LNCAP (cell line): ENCODE data around the gene AKNAD1.

ENCODE experiments used
- TF ChIP-seq, protein P1 (sequence below): fragments of 450-650 bp; IDR thresholded peaks from 2 replicates; pipeline ENCODE4 v1.5.1; 2017; ENCODE audit warnings: mild to moderate bottlenecking

Gene AKNAD1

DNA sequence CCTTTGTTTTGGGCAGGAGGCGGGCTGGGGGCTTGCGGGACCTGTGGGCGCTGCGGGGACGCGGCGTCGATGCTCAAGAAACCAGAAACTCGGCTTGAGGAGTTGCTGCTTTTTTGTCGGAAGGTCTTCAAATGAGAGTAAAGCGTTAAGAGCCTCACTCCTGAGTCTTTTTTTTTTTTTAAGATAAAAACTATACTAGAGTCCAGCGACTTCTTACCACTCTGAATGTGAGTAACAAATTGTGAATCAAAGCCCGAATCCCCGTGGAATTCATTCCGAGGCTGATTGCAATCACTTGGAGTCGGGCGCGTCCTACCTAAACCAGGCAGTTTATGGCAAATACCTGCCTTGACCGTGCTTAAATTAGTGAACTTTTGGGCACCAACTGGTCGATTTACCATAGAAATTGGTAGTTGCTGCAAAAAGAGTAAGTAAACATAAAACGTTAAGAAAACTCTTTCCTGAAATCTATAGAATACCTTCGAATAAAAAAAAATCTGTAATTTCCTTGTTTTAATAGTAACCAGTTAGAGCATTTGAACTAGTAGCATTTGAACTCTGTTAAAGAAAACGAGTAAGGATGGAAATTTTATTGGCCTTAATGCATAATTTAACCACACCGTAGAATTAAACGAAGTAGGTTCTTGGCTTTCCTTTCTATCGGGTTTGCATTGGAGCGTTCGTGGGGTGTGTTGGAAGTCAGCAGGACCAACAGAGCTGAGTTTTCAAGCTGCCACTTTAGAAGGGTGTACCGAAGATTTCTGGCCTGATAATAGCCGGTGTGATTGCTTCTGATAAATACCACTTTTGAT lies 20.7 kb upstream of the AKNAD1 start:
- TF ChIP-seq, protein P1, sequence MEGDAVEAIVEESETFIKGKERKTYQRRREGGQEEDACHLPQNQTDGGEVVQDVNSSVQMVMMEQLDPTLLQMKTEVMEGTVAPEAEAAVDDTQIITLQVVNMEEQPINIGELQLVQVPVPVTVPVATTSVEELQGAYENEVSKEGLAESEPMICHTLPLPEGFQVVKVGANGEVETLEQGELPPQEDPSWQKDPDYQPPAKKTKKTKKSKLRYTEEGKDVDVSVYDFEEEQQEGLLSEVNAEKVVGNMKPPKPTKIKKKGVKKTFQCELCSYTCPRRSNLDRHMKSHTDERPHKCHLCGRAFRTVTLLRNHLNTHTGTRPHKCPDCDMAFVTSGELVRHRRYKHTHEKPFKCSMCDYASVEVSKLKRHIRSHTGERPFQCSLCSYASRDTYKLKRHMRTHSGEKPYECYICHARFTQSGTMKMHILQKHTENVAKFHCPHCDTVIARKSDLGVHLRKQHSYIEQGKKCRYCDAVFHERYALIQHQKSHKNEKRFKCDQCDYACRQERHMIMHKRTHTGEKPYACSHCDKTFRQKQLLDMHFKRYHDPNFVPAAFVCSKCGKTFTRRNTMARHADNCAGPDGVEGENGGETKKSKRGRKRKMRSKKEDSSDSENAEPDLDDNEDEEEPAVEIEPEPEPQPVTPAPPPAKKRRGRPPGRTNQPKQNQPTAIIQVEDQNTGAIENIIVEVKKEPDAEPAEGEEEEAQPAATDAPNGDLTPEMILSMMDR, result no peak

GRCh38 chr1:108871050-108871724 lies 14.3 kb upstream of the AKNAD1 start:
- TF ChIP-seq, protein P1, result no peak

- TF ChIP-seq, protein P1, result no peak
Observed at GRCh38 chr1:108865316-108865910, 8.5 kb upstream of the AKNAD1 start.

DNA sequence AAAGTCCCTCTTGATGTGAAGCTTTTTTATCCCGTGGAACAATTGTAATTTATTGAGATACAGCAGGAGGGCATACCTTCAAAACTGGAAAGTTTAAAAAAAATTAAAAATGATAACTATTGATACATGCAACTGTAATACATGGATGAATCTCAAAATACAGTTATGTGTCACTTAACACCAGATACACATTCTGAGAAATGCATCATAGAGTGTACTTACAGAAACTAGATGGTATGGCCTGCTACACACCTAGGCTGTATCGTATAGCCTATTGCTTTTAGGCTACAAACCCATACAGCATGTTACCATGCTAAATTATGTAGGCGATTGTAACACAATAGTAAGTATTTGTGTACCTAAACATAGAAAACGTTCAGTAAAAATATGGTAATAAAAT lies 7.1 kb upstream of the AKNAD1 start:
- TF ChIP-seq, protein P1, result no peak

DNA sequence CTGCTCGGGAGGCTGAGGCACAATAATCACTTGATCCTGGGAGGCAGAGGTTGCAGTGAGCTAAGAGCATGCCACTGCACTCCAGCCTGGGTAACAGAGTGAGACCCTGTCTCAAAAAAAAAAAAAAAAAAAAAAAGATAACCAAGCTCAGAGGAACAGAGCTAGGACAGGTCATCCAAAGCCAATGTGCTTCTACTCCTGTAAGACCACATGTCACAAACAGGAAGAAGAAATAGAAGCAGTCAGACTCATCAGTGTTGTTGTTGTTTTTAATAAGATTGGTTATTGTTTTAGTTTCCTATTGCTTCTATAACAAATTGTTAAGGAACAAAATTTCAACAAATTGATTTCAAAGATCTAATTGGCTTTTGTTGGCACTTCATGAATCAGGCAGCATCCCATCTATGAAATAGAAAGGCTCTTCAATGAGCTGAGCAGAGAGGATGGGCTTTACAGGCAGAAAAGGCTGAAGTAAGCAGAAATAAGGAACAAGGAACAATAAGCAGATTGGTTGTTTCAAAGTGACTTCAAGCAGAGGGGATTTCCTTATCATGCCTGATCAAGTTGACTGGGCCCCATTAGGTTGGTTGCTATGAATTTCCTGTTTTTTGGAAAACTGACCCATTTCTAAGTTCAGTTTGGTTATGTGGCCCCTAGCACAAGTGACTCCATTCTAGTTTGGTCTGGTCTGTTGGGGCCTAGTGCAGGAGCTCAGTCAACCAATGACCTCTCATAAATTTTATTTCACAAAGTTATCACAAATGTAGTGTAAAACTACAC lies 6.0 kb upstream of the AKNAD1 start:
- TF ChIP-seq, protein P1, result no peak

DNA sequence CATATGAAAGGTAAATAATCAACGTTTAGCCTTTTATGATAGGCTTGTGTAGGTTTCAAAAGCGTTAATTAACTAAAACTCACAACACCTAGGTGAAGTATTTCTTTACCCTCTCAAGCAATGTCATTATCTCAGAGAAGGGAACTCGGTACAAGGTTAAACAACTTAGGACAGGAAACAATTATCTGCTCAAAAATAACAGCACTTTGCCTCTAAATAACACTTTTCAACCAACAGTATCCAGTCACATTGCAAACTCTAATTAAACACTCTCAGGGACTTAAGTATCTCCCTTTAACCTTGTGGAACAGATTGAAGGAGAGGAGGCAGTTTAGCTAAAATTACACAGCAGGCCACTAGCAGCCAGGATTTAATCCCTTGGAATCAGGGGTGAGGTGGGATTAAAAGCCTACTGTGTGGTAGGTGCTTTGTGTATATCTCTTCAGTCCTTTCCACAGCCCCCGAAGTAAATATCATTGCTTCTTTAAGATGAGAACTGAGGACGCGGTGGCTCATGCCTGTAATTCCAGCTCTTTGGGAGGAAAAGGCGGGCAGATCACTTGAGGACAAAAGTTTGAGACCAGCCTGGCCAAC lies 5.2 kb upstream of the AKNAD1 start:
- TF ChIP-seq, protein P1, result no peak

DNA sequence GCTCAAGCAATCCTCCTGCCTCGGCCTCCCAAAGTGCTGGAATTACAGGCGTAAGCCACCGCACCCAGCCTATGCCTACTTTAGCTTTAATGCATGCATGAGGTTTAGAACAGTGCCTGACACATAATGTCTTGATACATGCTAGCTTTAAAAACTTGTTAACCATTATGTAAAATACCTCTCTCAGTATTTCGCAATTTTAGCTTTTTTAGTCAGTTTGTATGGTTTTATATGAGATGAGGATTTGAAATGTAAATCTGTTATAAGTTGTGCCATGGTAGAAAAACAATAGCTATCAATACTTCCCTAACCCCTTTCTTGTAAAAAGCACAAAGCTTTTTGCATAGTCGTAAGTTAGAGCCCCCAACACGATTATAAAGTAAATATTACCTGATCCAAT lies 4.7 kb upstream of the AKNAD1 start:
- TF ChIP-seq, protein P1, result no peak
